Dermis microvascular lymphatic vessel endothelial cell (primary cell): Measurements from ENCODE around the gene PPP2R1B. TPM values are rescaled to one million over a fixed set of nuclear protein-coding genes. Genes with fewer than 3 reads are reported as not detected.
"Not testable (repeated sequence)": the region's sequence is repeated elsewhere in the genome, so short reads cannot be mapped to it uniquely, and the experiment has no call there.

Experiments used
- DNase-seq, 2 donors: peaks; one replicate each; pipeline versions ENCODE4 v3.0.0 to v3.0.0-alpha.2; 2010; ENCODE audit warnings: low read depth in 2 of 2
- total RNA-seq: library from RNA; depleted of rRNA; stranded (reverse); fragments of >200 nt; gene quantifications from 2 replicates; pipeline ENCODE4 v1.2.1, GENCODE V29; 2014

The PPP2R1B gene
- total RNA-seq, 1 donor from 2014 or later = 29.0 TPM

GRCh38 chr11:111727431-111727830 is 38.8 kb downstream of the PPP2R1B start:
- DNase-seq = no peak

GRCh38 chr11:111726301-111726713 is 39.9 kb downstream of the PPP2R1B start:
- DNase-seq = no peak

GRCh38 chr11:111725621-111726020 is 40.6 kb downstream of the PPP2R1B start:
- DNase-seq = no peak

GRCh38 chr11:111724615-111725129 is 41.5 kb downstream of the PPP2R1B start:
- DNase-seq = no peak

- DNase-seq = no peak
Measured at GRCh38 chr11:111723595-111723994, 42.6 kb downstream of the PPP2R1B start.

- no peak for DNase-seq
Measured at GRCh38 chr11:111722501-111722900, 43.7 kb downstream of the PPP2R1B start.

GRCh38 chr11:111720801-111721494 is 45.2 kb downstream of the PPP2R1B start:
- DNase-seq = no peak

- peak in 1 of 2 donors; percentile 52 for DNase-seq
Measured at GRCh38 chr11:111719379-111719778, 46.8 kb downstream of the PPP2R1B start.

- peak in 1 of 2 donors; percentile 31 for DNase-seq
Measured at GRCh38 chr11:111718859-111719258, 47.3 kb downstream of the PPP2R1B start.

- peak in 1 of 2 donors; percentile 91 for DNase-seq
Measured at GRCh38 chr11:111718436-111718835, 47.8 kb downstream of the PPP2R1B start.

GRCh38 chr11:111717660-111718059 is 48.5 kb downstream of the PPP2R1B start:
- DNase-seq = not testable (repeated sequence)

- no peak for DNase-seq
Measured at GRCh38 chr11:111715142-111715816, 50.9 kb downstream of the PPP2R1B start.

- no peak for DNase-seq
Measured at GRCh38 chr11:111714522-111714921, 51.7 kb downstream of the PPP2R1B start.

GRCh38 chr11:111707691-111708067 is 58.5 kb downstream of the PPP2R1B start:
- DNase-seq = no peak

- peak; percentile 73 to 98 for DNase-seq
Measured at GRCh38 chr11:111707039-111707690, 59.0 kb downstream of the PPP2R1B start.

GRCh38 chr11:111703576-111703975 is 62.6 kb downstream of the PPP2R1B start:
- DNase-seq = no peak

GRCh38 chr11:111702623-111703022 is 63.6 kb downstream of the PPP2R1B start:
- DNase-seq = no peak

- DNase-seq = no peak
Measured at GRCh38 chr11:111700162-111700561, 66.0 kb downstream of the PPP2R1B start.

- no peak for DNase-seq
Measured at GRCh38 chr11:111699579-111700156, 66.5 kb downstream of the PPP2R1B start.

GRCh38 chr11:111698852-111699559 is 67.2 kb downstream of the PPP2R1B start:
- DNase-seq = no peak

- DNase-seq = no peak
Measured at GRCh38 chr11:111697933-111698371, 68.2 kb downstream of the PPP2R1B start.
